Activated T-cell treated with anti-CD3 and anti-CD28 coated beads for 48 hours (primary cell): ENCODE data around the gene GP9.
"Not testable (repeated sequence)": the region's sequence is repeated elsewhere in the genome, so short reads cannot be mapped to it uniquely, and the experiment has no call there.

Experiments used
- DNase-seq: peaks from one replicate; pipeline ENCODE4 v3.0.0-alpha.2; 2020; ENCODE audit warnings: low read depth

GP9 gene

DNA sequence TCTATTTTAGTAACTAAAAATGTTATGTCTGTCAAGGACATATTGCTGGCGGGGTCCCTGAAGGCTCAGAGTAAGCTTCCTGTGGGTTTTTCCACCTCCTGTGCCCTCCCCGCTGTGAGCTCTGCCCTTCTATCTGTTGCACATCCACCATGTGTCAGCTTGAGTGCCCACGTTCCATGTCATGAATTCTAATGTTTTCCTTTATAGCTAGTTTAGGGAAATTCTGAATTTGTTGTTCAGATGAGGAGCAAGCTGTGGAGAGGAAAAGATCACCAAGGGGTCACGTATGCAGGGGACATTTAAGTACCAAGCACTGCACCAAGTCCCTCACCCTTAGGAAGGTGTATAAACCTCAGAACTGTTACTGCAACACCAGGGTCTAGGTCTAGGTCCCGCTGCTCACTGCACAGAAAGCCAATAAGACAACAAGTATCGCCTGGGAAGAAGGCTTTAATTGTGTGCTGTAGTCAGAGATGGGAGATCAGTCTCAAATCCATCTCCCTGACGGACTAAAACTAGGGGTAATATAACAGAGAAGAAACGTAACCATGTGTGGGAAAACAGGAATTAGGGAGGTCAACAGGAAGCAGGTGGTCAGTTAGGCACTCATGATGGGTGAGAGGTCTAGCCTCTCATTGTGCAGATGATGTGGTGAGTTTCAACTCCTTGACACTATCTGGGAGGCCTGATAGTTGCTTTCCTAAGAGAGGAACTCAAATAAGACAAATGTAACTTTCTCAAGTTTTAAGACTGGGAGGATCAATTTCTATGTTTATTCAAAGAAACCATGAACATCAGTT, 9.7 kb downstream of the GP9 start:
- DNase-seq, result no peak

- DNase-seq, result no peak
Observed at GRCh38 chr3:129077222-129077621, 16.6 kb downstream of the GP9 start.

DNA sequence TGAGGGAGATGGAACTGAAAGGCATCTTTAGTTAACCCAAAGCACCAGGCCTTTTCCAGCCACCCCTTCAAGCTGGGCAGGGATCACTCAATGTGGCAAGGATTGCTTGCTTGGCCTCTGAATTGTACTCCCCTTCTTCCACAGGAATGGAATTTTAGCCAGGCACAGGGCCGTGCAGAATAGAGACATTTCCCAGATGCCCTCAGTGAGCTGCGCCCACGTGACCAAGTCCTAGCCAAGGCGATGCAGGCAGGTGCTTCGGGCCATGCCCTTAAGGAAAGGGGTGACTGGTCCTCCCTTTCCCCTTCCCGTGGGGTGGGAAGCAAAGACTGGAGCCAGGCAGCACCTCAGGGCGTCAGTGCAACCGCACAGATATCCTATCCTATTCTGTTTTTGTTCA, 17.9 kb downstream of the GP9 start:
- no peak for DNase-seq

- no peak for DNase-seq
Observed at GRCh38 chr3:129081503-129081902, 20.9 kb downstream of the GP9 start.

DNA sequence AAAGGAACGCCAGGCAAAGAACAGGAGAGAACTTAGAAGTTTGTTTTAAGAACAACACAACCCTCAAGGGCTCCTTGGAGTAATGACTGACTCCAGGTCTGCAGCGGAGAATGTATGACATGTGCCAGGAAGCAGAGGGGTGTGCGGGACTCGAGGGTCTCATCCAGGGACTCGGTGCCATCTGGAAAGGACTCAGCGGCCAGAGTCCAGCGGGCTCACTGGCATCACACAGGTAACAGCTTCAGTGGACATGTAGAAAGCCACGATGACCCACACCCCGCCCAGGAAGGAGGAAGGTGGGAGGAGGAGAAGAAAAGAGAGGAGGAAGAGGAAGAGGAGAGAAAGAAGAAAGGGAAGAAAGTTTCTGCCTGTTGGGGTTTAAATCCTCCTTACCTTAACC, 21.4 kb downstream of the GP9 start:
- no peak for DNase-seq

- no peak for DNase-seq
Observed at GRCh38 chr3:129084501-129084900, 23.9 kb downstream of the GP9 start.

GRCh38 chr3:129085165-129085715, 24.7 kb downstream of the GP9 start:
- DNase-seq, result no peak

DNA sequence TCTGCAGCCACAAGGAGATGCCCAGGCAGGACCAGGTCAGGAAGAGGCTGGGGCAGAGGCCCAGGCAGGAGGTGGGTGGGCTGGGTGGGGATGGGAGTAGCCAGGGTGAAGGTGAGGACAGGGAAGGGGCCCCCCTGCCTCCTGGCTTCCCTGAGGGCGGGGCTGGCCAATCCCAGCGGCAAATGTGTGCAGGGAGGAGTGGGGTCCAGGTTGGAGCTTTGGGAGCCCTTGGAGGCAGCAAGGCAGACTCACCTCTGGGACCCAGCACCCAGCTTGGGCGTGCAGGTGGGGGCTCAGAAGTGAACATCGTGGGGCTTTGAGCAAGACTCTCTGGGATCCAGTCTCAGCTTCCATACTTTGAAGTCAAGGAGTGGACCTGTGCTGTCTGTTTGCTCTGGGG, 25.2 kb downstream of the GP9 start:
- DNase-seq, result no peak

GRCh38 chr3:129087138-129087702, 26.6 kb downstream of the GP9 start:
- DNase-seq, result no peak

- DNase-seq, result not testable (repeated sequence)
Observed at GRCh38 chr3:129087904-129088303, 27.3 kb downstream of the GP9 start.

DNA sequence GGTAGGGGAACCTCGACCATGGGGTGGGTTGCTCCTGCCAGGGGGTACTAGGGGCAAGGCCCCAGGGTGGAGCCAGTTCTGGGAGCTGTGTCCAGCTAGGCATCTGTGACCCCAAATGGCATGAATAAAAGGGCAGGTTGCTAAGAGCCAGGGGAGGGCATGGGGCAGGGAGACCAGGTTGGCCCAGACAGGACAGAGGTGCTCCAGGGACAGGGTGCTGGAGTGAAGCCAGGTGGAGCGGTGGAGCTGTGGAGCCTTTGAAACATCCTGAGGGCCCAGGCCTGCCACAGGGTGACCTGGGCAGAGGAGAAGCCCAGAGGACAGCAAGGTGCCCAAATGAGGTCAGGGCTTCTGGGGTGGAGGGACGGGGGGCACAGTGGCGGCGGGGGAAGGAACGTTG, 27.7 kb downstream of the GP9 start:
- not testable (repeated sequence) for DNase-seq

DNA sequence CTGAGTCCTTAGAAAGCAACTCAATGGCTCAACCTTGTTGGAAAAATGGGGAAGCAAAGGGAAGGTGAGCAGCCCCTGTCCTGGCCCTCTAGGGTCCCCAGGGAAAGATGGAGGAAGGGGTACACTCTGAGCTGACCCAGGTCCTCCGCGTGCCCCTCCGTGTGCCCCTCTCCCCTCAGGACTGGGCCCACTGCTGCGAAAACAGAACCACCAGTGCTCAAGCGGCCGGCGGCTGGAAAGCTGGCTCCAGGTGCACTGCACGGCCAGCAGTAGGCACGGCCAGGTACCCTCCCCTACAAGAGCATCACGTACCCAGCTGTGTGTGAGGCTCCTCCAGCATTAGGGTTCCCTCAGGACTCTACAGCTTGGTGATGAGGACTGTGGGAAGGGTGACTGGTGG, 34.7 kb downstream of the GP9 start:
- no peak for DNase-seq

DNA sequence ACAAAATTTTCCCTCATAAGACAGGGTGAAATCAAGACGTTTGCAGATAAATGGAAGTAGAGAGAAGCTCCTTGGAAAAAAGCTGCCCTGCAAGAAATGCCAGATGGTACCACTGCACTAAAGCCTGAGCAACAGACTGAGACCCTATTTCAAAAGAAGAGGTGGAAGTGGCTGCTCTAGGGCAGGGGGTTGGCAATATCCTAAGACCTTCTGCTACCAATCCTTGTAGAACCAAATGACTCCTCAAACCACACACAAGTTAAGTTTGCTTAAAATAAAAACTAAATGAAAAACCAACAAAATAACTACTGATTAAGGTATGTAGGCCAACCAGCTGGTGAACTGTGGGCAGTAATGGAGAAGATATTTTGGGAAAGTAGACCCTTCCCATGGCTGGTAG, 39.7 kb downstream of the GP9 start:
- no peak for DNase-seq

GRCh38 chr3:129101370-129102138, 41.0 kb downstream of the GP9 start:
- DNase-seq, result no peak

- no peak for DNase-seq
Observed at GRCh38 chr3:129103296-129103695, 42.7 kb downstream of the GP9 start.

GRCh38 chr3:129104051-129104450, 43.5 kb downstream of the GP9 start:
- no peak for DNase-seq

DNA sequence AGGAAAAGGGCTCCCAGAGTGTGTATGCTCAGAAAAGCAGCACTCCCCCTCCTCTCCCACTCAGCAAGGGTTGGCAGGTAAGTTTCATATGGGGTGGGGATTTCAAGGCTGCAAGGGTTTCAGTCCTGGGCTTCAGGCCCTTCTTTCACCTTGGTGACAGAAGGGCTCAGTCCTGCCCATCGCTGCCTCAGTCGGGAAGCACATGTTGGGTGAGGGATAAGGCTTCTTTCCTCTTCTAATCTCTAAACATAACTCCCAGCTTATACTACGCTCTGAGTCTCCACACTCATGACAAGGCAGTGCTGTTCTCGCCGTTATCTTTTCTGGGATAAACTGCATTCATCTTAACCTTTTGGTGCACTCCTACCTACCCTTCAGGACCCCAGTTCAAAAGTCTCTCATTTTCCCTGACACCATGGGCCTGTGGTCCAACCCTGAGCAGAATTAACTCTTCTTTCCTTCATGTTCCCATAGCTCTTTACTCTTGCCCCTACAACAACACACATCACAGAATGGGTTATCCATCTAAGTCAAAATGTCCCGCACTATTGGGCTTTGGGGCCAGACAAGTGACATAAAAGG, 44.0 kb downstream of the GP9 start:
- no peak for DNase-seq

DNA sequence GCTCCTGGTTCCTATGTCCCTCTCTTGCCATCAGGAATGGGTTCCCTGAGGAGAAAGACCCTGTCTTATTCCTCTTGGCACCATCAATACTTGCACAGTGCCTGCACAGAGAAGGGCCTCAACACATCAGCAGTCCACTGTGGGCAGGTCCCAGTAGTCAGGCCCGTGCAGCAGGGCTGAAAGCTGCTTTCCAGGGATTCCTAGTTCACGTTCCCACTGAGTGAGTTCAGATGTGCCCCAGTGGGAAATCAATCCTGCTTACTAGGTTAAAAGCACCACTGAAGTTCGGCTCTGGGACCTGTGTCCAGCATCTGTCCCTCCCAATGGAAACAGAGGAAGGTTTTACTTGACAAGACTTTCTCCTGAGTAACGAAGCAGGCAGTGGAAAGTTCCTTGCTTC, 45.3 kb downstream of the GP9 start:
- DNase-seq, result no peak

GRCh38 chr3:129106320-129106719, 45.7 kb downstream of the GP9 start:
- DNase-seq, result no peak

- no peak for DNase-seq
Observed at GRCh38 chr3:129106866-129107565, 46.4 kb downstream of the GP9 start.

DNA sequence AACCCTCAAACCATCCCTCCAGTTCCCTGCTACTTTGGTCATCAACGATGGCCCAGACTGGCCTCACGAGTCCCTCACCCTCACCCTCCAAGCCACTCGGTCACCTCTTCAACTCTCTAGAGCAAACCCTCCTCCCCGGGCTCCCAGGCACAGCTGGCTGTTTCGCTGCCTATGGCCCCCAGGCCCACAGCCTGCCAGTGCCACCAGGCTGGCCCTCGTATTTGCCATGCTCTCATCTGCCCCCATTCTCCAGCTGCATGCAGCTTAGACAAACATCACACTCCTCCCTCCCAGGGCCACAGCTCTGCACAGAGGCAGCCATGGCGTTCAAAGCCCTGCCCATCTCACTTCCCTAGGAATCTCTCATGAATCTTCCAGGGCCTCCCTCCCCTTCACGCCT, 47.2 kb downstream of the GP9 start:
- no peak for DNase-seq
